Neural cell (in vitro differentiated cells): Measurements from ENCODE around the gene NUSAP1. TPM values are rescaled to one million over a fixed set of nuclear protein-coding genes. Genes with fewer than 3 reads are reported as not detected.

ENCODE experiments used
- H2AFZ ChIP-seq: fragments of 200-600, 300-800 bp; sonication (generic), shearing (Covaris generic); 2 replicates; pipeline ENCODE4 v1.6.0; 2014; ENCODE audit warnings: low read depth, mild to moderate bottlenecking, antibody characterized with exemption, low read length, moderate library complexity
- H3F3A ChIP-seq: fragments of 200-600 bp; shearing (Covaris generic); 2 replicates; pipeline ENCODE4 v1.6.1; 2016; ENCODE audit warnings: mild to moderate bottlenecking, moderate library complexity, mixed read lengths, antibody characterized with exemption, low read length; ENCODE audit not compliant: insufficient read depth, poor library complexity, severe bottlenecking
- H3K27ac ChIP-seq: fragments of 200-600, 300-800 bp; sonication (generic), shearing (Covaris generic); 2 replicates; pipeline ENCODE4 v1.5.1; 2014; ENCODE audit warnings: mild to moderate bottlenecking, low read length, moderate library complexity
- H3K27me3 ChIP-seq: fragments of 300-800, 200-600 bp; sonication (generic), shearing (Covaris generic); 2 replicates; pipeline ENCODE4 v1.6.0; 2014; ENCODE audit warnings: mild to moderate bottlenecking, low read depth, low read length, moderate library complexity; ENCODE audit not compliant: insufficient read depth
- H3K36me3 ChIP-seq: fragments of 300-800, 200-600 bp; sonication (generic), shearing (Covaris generic); 2 replicates; pipeline ENCODE4 v1.5.1; 2014; ENCODE audit warnings: mild to moderate bottlenecking, antibody characterized with exemption, low read length, moderate library complexity; ENCODE audit not compliant: insufficient read depth
- H3K4me2 ChIP-seq: fragments of 300-800, 200-600 bp; sonication (generic), shearing (Covaris generic); 2 replicates; pipeline ENCODE4 v1.6.0; 2014; ENCODE audit warnings: mild to moderate bottlenecking, low read length
- H3K4me3 ChIP-seq: fragments of 300-800, 200-600 bp; sonication (generic), shearing (Covaris generic); 2 replicates; pipeline ENCODE4 v1.5.1; 2014; ENCODE audit warnings: mild to moderate bottlenecking, low read length, moderate library complexity
- H3K79me2 ChIP-seq: fragments of 200-600 bp; shearing (Covaris generic); replicated peaks from 2 replicates; pipeline ENCODE4 v1.6.0; 2014; ENCODE audit warnings: mild to moderate bottlenecking, low read length, moderate library complexity; ENCODE audit not compliant: insufficient read depth
- H3K9ac ChIP-seq: fragments of 300-800, 200-600 bp; sonication (generic), shearing (Covaris generic); 2 replicates; pipeline ENCODE4 v1.6.1; 2016; ENCODE audit warnings: mild to moderate bottlenecking, low read length, mixed read lengths
- H3K9me2 ChIP-seq: fragments of 200-600 bp; shearing (Covaris generic); 2 replicates; pipeline ENCODE4 v1.6.1; 2016; ENCODE audit warnings: mild to moderate bottlenecking, low read length, mixed read lengths; ENCODE audit not compliant: insufficient read depth
- H3K9me3 ChIP-seq: fragments of 200-600, 300-800 bp; sonication (generic), shearing (Covaris generic); 2 replicates; pipeline ENCODE4 v1.6.1; 2016; ENCODE audit warnings: mild to moderate bottlenecking, mixed run types, low read length, moderate library complexity, mixed read lengths
- H4K20me1 ChIP-seq: fragments of 200-600 bp; shearing (Covaris generic); 2 replicates; pipeline ENCODE4 v1.6.1; 2016; ENCODE audit warnings: mild to moderate bottlenecking, mixed run types; ENCODE audit not compliant: insufficient read depth
- EP300 ChIP-seq: fragments of 450-650 bp; conservative IDR thresholded peaks from 2 replicates; pipeline ENCODE4 v1.6.1; 2014; ENCODE audit warnings: antibody characterized with exemption, mild to moderate bottlenecking, moderate library complexity; ENCODE audit not compliant: poor library complexity, severe bottlenecking
- EZH2 ChIP-seq: fragments of 200-600, 300-800 bp; shearing (Covaris generic), sonication (generic); IDR thresholded peaks from 2 replicates; pipeline ENCODE4 v1.6.1; 2014; ENCODE audit warnings: antibody characterized with exemption, low read length, borderline replicate concordance, mild to moderate bottlenecking; ENCODE audit not compliant: insufficient read depth, poor library complexity, severe bottlenecking
- MXI1 ChIP-seq: fragments of 450-650 bp; conservative IDR thresholded peaks from 2 replicates; pipeline ENCODE4 v1.6.1; 2014; ENCODE audit warnings: antibody characterized with exemption, mild to moderate bottlenecking; ENCODE audit not compliant: poor library complexity, severe bottlenecking
- POLR2AphosphoS5 ChIP-seq: IDR thresholded peaks from 2 replicates; pipeline ENCODE4 v1.6.1; 2012
- RAD21 ChIP-seq: fragments of 450-650 bp; conservative IDR thresholded peaks from 2 replicates; pipeline ENCODE4 v1.6.1; 2014; ENCODE audit warnings: antibody characterized with exemption, mild to moderate bottlenecking, moderate library complexity
- SMC3 ChIP-seq: fragments of 450-650 bp; conservative IDR thresholded peaks from 2 replicates; pipeline ENCODE4 v1.6.1; 2014; ENCODE audit warnings: antibody characterized with exemption, mild to moderate bottlenecking, moderate library complexity; ENCODE audit not compliant: poor library complexity
- TAF1 ChIP-seq: IDR thresholded peaks from 2 replicates; pipeline ENCODE4 v1.6.1; 2012; ENCODE audit warnings: low read depth
- polyA plus RNA-seq: library from polyadenylated mRNA; depleted of rRNA; stranded (reverse); fragments of >200 nt; gene quantifications from 2 replicates; pipeline ENCODE4 v1.2.3, GENCODE V29; 2014
- TF ChIP-seq, protein P1 (sequence below): IDR thresholded peaks from 2 replicates; pipeline ENCODE4 v1.6.1; 2012; ENCODE audit warnings: borderline replicate concordance
- TF ChIP-seq, protein P2 (sequence below): fragments of 450-650 bp; IDR thresholded peaks from 2 replicates; pipeline ENCODE4 v1.5.1; 2014; ENCODE audit warnings: antibody characterized with exemption, mild to moderate bottlenecking, moderate library complexity; ENCODE audit not compliant: poor library complexity, severe bottlenecking

The NUSAP1 gene
- polyA plus RNA-seq, 1 donor from 2014 or later: 13.6 TPM

DNA sequence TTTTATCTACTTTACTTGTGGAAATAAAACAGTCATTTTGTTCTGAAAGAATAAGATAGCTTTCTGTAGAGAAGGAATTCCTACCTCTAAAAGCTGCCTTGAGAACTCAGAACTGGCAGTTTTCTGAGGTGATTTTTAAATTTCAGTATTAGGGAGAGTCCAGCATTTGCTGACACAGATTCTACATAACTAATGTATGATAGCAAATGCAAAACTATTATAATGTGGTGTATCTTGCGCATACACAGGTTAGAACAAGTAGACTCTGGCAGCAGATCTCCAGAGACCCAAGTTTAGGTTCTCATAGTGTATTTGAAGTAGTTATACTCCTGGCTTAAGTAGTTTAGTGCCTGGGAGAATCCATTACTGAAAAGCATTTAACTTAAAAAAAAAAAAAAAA is 31.1 kb upstream of the NUSAP1 start:
- H3K9ac ChIP-seq: no peak overlapping the region
- H3K9me2 ChIP-seq: no peaks in the 10 kb centered on the region
- H3K4me3 ChIP-seq: no peak overlapping the region
- H3K36me3 ChIP-seq: no peaks in the 10 kb centered on the region
- no peak overlapping the region for H2AFZ ChIP-seq
- H3K9me3 ChIP-seq: no peaks in the 10 kb centered on the region
- H3K27me3 ChIP-seq: no peaks in the 10 kb centered on the region
- no peaks in the 10 kb centered on the region for H4K20me1 ChIP-seq
- H3F3A ChIP-seq: no peaks in the 10 kb centered on the region
- no peak overlapping the region for H3K4me2 ChIP-seq
- TF ChIP-seq POLR2AphosphoS5: no peak
- no peak for TF ChIP-seq SMC3
- no peak for TF ChIP-seq RAD21
- no peak for TF ChIP-seq EP300
- TF ChIP-seq MXI1: no peak
- TF ChIP-seq EZH2: no peak
- TF ChIP-seq TAF1: no peak
- TF ChIP-seq, protein P1, sequence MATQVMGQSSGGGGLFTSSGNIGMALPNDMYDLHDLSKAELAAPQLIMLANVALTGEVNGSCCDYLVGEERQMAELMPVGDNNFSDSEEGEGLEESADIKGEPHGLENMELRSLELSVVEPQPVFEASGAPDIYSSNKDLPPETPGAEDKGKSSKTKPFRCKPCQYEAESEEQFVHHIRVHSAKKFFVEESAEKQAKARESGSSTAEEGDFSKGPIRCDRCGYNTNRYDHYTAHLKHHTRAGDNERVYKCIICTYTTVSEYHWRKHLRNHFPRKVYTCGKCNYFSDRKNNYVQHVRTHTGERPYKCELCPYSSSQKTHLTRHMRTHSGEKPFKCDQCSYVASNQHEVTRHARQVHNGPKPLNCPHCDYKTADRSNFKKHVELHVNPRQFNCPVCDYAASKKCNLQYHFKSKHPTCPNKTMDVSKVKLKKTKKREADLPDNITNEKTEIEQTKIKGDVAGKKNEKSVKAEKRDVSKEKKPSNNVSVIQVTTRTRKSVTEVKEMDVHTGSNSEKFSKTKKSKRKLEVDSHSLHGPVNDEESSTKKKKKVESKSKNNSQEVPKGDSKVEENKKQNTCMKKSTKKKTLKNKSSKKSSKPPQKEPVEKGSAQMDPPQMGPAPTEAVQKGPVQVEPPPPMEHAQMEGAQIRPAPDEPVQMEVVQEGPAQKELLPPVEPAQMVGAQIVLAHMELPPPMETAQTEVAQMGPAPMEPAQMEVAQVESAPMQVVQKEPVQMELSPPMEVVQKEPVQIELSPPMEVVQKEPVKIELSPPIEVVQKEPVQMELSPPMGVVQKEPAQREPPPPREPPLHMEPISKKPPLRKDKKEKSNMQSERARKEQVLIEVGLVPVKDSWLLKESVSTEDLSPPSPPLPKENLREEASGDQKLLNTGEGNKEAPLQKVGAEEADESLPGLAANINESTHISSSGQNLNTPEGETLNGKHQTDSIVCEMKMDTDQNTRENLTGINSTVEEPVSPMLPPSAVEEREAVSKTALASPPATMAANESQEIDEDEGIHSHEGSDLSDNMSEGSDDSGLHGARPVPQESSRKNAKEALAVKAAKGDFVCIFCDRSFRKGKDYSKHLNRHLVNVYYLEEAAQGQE: no peak
- TF ChIP-seq, protein P2, sequence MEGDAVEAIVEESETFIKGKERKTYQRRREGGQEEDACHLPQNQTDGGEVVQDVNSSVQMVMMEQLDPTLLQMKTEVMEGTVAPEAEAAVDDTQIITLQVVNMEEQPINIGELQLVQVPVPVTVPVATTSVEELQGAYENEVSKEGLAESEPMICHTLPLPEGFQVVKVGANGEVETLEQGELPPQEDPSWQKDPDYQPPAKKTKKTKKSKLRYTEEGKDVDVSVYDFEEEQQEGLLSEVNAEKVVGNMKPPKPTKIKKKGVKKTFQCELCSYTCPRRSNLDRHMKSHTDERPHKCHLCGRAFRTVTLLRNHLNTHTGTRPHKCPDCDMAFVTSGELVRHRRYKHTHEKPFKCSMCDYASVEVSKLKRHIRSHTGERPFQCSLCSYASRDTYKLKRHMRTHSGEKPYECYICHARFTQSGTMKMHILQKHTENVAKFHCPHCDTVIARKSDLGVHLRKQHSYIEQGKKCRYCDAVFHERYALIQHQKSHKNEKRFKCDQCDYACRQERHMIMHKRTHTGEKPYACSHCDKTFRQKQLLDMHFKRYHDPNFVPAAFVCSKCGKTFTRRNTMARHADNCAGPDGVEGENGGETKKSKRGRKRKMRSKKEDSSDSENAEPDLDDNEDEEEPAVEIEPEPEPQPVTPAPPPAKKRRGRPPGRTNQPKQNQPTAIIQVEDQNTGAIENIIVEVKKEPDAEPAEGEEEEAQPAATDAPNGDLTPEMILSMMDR: no peak
- H3K27ac ChIP-seq: no peak overlapping the region
- H3K79me2 ChIP-seq: no peaks in the 10 kb centered on the region

DNA sequence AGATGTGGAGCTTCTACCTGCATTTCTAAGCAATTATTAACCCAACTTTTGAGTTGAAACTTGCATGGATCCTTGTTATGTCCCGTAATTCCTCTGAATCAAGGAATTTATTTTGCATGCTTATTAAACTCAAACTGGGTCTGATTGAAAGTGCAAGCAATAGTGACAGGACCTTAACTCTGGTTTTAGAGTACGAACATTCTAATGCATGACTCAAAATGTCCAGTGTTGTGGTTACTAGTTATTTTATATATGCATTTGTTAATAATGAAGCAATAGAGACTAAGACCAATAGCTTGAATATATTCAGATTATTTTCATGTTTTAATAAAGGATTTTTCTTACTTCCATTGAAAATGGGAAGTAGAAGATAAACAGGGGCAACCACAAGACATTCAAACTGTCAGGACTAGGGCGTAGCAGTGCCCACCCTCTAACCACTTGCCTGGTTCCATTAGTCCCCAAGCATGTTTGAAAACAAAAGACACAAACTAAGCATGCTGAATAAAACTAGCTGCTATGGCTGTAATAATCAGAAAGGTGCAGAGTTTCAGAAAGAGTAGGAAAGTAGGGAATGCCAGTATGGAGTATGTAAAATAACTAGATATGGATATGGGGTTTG is 28.4 kb upstream of the NUSAP1 start:
- no peaks in the 10 kb centered on the region for H4K20me1 ChIP-seq
- H3K79me2 ChIP-seq: no peaks in the 10 kb centered on the region
- TF ChIP-seq, protein P1: no peak
- TF ChIP-seq SMC3: no peak
- H3K27me3 ChIP-seq: no peaks in the 10 kb centered on the region
- no peak overlapping the region for H3K27ac ChIP-seq
- no peak overlapping the region for H3K9ac ChIP-seq
- no peak overlapping the region for H2AFZ ChIP-seq
- H3K9me3 ChIP-seq: no peaks in the 10 kb centered on the region
- H3K36me3 ChIP-seq: no peaks in the 10 kb centered on the region
- no peak overlapping the region for H3K4me2 ChIP-seq
- H3F3A ChIP-seq: no peaks in the 10 kb centered on the region
- no peaks in the 10 kb centered on the region for H3K9me2 ChIP-seq
- H3K4me3 ChIP-seq: no peak overlapping the region
